Small intestine (tissue), 7 donors: ENCODE measurements around the gene ELMOD3. TPM values are rescaled to one million over a fixed set of nuclear protein-coding genes. Genes with fewer than 3 reads are reported as not detected.

Experiments
- DNase-seq, 2 donors: peaks; one replicate each; pipeline versions ENCODE4 v3.0.0 to v3.0.0-alpha.2; 2013
- FAIRE-seq: peaks from 2 replicates; lab custom pipeline; 2012; peaks lifted over from hg19 to GRCh38; lab: Jason Lieb, UNC
- H3K27ac ChIP-seq, 3 donors: one replicate each; pipeline ENCODE4 v1.5.1; 2013; ENCODE audit warnings: low read length in 2 of 3, mild to moderate bottlenecking in 2 of 3, control low read depth in 1 of 3, inconsistent platforms in 1 of 3, low read depth in 1 of 3, moderate library complexity in 1 of 3
- H3K27me3 ChIP-seq, 3 donors: one replicate each; pipeline ENCODE4 v1.6.1; 2013; ENCODE audit warnings: low read length in 3 of 3, inconsistent platforms in 1 of 3; ENCODE audit not compliant: control insufficient read depth in 3 of 3, insufficient read depth in 3 of 3
- H3K36me3 ChIP-seq, 3 donors: one replicate each; pipeline ENCODE4 v1.6.1; 2013; ENCODE audit warnings: low read length in 3 of 3, inconsistent platforms in 1 of 3, low read depth in 1 of 3, mild to moderate bottlenecking in 1 of 3, moderate library complexity in 1 of 3; ENCODE audit not compliant: control insufficient read depth in 3 of 3, insufficient read depth in 2 of 3
- H3K4me1 ChIP-seq, 3 donors: one replicate each; pipeline ENCODE4 v1.6.1; 2013; ENCODE audit warnings: low read length in 2 of 3, inconsistent platforms in 1 of 3, low read depth in 1 of 3, mild to moderate bottlenecking in 1 of 3, moderate library complexity in 1 of 3; ENCODE audit not compliant: control insufficient read depth in 3 of 3, insufficient read depth in 2 of 3
- H3K4me3 ChIP-seq, 3 donors: one replicate each; pipeline ENCODE4 v1.5.1; 2013; ENCODE audit warnings: low read length in 3 of 3, control low read depth in 1 of 3, inconsistent platforms in 1 of 3, low read depth in 1 of 3, mild to moderate bottlenecking in 1 of 3, moderate library complexity in 1 of 3
- H3K9me3 ChIP-seq, 2 donors: one replicate each; pipeline ENCODE4 v1.6.1; 2013; ENCODE audit warnings: low read depth in 1 of 2, low read length in 1 of 2; ENCODE audit not compliant: control insufficient read depth in 2 of 2, insufficient read depth in 1 of 2
- WGBS, 3 donors: extraction: QIAGEN DNeasy Blood & Tissue Kit; methylation state at CpG; one replicate each; pipeline ENCODE4 v1.1.7; 2013; 5-methylcytosine and 5-hydroxymethylcytosine counted together
- polyA plus RNA-seq, 4 donors: library from polyadenylated mRNA; stranded (reverse) in 3 of 4; unstranded in 1 of 4; fragments of 200-250 nt in 3 of 4; fragments of 120-200 nt in 1 of 4; gene quantifications; one replicate each; pipeline versions ENCODE4 v1.2.1 to v1.2.3, GENCODE V29; 2013
- donor health status: healthy with polysubstance abuse.
- donor health status: control.
- donor health status: control.
- donor health status: Bipolar disorder and iron deficiency.
- donor health status: healthy.

Gene ELMOD3
- polyA plus RNA-seq, 4 donors, result 16.1 to 36.9 (median 22.5) TPM

DNA sequence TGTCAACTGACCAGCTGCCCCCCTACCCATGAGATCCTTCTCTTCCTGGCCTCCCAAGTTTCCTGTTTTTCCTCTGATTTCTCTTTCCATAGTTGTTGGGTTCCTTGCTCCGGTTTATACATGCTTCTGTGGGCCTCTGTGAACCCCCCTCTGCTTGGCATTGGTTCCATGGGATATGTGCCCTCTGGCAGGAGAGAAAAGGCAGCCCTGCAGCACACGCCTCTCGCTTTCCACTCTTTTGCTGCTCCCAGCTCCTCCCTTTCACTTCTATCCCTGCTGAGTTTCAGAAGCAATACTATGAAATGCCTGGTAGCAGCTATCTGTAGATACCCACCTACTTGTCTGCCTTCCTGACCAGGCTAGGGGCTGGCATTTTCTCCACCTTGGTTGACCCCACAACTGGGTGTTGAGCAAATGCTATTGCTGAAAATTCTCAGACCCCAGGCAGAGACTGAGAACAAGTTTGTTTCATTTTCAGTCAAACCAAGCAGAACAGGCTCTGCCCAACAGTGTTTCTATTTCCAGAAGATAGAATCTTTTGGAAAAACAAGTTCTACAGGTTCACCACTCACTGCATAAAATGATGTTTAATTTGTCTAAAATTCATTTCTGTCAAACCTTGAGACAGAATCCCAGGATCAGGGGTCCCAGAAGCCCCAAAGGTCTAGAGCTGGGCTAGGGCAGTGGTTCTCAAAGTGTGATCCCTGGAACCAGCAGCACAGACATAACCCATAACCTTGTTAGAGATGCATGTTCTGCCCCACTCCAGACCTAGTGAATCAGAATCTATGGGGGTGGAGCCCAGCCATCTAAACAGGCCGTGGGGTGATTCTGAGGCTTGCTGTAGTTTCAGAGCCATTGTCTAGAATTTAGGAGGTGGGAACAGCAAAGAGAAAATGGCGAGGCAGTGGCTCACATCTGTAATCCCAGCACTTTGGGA lies 42.2 kb downstream of the ELMOD3 start:
- WGBS, 3 donors, result 42 to 52% (median 48%) methylated on average over 5 of the region's 5 CpGs
- H3K27ac ChIP-seq, result peak overlapping the region in 1 of 3 donors; percentile 45
- H3K9me3 ChIP-seq, result no peaks in the 10 kb centered on the region
- peaks cover 0 to 83% (median 7%) of the 10 kb centered on the region in 3 donors for H3K36me3 ChIP-seq
- no peak for FAIRE-seq
- H3K27me3 ChIP-seq, result no peaks in the 10 kb centered on the region
- H3K4me3 ChIP-seq, result no peak overlapping the region
- no peak for DNase-seq
- H3K4me1 ChIP-seq, result no peaks in the 10 kb centered on the region

DNA sequence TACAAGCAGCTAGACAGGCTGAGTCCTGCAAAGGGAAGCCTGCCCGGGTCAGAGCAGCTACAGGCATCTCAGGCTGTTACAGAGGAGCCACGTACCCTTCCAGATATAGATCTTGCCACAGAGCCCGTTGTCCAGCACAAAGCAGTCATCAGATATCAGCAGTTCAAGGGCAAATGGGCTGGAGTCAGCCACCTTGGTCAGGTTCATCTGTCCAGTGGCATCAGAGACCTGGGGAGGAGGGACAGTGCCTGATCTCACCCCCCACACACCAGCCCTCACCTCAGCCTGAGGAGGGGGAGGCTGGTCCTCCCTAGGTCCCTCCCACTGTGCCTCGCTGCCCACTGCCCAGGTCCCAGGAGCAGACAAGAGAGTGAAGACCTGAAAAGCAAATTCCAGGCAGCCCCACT lies 43.4 kb downstream of the ELMOD3 start:
- WGBS, 3 donors, result 85 to 93% (median 88%) methylated on average over 4 of the region's 4 CpGs
- Histone ChIP-seq H3K4me1 (no peaks in the 10 kb centered on the region), H3K27ac (no peak overlapping the region), H3K4me3 (no peak overlapping the region), H3K27me3 (no peaks in the 10 kb centered on the region), H3K36me3 (peaks cover 0 to 74% (median 7%) of the 10 kb centered on the region in 3 donors), H3K9me3 (no peaks in the 10 kb centered on the region)
- no peak for DNase-seq
- FAIRE-seq, result no peak

DNA sequence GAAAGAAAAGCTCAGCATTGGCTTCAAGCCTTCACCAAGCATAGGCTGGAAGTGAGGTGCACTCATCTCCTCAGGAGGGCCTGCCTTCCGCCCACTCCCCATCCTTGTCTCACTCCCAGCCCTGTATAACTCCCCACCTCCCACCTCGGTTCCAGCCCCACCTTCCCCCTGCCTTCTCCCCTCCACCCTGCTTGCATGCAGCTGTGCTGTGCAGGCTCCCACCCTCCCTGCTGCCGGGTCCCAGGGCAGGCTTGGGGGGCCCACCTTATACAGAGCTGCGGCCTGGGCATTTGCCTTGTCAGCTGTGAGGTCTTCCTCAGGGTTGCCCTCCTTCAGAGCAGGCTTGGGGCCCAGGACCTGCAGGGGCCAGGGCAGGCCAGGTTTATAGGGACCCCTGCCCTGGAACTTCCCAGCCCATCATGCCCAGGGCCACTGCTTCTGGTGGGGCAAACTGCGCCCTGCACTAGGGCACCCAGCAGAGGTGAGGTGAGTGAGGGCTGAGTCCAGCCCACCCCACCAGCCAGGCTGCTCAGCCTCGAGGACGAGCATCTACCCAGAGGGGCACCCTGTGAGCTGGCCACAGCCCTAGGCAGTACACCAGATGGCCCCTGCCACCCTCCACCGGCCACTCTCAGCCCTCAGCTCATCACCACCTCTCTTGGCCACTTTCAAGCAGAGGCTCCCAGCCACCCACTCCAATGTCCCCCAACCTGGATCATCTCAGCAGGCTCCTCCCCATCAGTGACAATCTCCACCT lies 44.0 kb downstream of the ELMOD3 start:
- Histone ChIP-seq H3K9me3 (peaks cover 0 to 5% of the 10 kb centered on the region in 2 donors), H3K36me3 (peaks cover 0 to 70% (median 7%) of the 10 kb centered on the region in 3 donors), H3K4me1 (no peaks in the 10 kb centered on the region), H3K4me3 (no peak overlapping the region), H3K27me3 (no peaks in the 10 kb centered on the region), H3K27ac (no peak overlapping the region)
- FAIRE-seq (no peak), DNase-seq (no peak)
- 92 to 97% (median 93%) methylated on average over 5 to 8 of the region's 8 CpGs for WGBS, 3 donors

DNA sequence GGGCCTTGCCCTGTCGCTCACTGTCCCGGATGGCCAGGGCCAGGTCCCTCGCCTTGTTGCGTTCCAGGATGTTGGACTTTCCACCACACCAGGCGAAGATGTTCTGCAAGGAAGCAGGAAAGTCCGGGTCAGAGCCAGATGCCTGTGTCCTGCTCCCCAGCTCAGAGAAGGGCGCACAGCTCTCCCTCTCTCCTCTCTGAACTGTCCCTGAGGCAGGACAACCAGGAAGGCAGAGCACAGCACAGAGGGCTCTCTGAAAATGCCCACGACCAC lies 44.5 kb downstream of the ELMOD3 start:
- FAIRE-seq, result no peak
- H3K36me3 ChIP-seq, result peaks cover 0 to 65% (median 7%) of the 10 kb centered on the region in 3 donors
- H3K27me3 ChIP-seq, result no peaks in the 10 kb centered on the region
- H3K4me3 ChIP-seq, result no peak overlapping the region
- H3K4me1 ChIP-seq, result no peaks in the 10 kb centered on the region
- no peak for DNase-seq
- peaks cover 0 to 5% of the 10 kb centered on the region in 2 donors for H3K9me3 ChIP-seq
- no peak overlapping the region for H3K27ac ChIP-seq
- WGBS, 3 donors, result 91 to 95% (median 95%) methylated on average over 8 of the region's 8 CpGs

DNA sequence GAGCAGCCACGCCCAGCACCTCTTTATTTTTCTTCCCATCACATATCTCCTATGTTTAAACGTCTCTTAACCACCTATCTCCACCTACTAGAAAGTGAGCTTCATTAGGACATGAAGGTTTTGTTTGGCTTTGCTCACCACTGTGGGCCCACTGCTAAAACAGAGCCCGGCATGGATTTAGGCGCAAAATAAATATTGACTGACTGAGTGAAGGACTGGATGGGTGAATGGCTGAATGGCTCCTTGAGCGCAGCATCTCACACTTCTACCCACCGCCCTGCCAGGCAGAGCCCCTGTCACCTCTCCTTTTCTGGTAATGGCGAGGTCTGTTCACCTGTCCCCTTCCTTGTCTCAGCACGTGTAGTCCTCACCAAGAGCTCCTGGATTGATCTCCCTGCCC lies 45.5 kb downstream of the ELMOD3 start:
- H3K36me3 ChIP-seq, result peaks cover 0 to 56% (median 7%) of the 10 kb centered on the region in 3 donors
- H3K27ac ChIP-seq, result no peak overlapping the region
- no peaks in the 10 kb centered on the region for H3K27me3 ChIP-seq
- no peak overlapping the region for H3K4me3 ChIP-seq
- H3K9me3 ChIP-seq, result peaks cover 0 to 5% of the 10 kb centered on the region in 2 donors
- 93 to 95% (median 93%) methylated on average over 8 of the region's 8 CpGs for WGBS, 3 donors
- no peaks in the 10 kb centered on the region for H3K4me1 ChIP-seq
- FAIRE-seq (no peak), DNase-seq (no peak)

DNA sequence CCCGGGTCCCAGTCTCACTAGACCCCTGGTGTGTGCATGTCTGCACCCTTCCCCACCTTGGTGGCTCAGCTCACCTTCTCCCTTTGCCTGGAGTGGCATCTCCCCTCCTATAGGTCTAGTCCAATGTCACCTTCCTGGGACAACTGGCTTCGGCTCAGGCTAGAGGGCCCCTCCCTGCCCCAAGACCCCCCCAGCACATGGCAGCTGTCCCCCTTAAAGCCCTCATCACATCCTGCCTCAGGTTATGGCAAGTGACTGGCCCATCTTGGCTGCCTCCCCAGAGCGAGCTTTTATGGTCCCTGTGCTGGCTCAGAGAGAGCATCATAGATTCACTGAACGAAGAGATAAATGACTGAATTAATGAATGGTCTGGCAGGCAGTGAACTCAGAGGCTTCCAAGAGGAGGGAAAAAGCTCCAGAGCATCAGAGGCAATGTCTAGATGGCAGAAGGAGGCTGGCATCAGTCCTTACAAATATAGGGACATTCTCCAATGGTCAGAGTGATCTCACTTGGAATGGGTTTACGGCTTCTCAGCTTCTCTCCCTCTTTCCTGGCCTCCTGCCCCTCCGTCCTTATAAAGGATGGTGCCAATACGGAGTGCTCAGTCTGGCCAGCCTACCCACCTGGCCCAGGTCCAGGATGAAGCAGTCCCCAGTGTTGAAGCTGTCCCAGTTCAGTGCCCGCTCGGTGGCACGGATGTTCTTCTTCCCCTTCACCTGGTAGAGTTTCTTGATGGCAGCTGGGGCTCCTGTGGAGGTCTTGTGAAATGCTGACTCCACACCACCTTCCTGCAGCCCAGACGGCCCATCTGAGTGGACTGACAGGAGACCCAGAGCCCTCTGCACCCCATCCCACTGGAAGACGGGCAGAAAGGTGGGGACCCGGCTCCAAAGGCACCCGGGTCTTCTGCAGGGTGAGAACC lies 46.2 kb downstream of the ELMOD3 start:
- Histone ChIP-seq H3K36me3 (peaks cover 0 to 49% (median 3%) of the 10 kb centered on the region in 3 donors), H3K4me3 (no peak overlapping the region), H3K27me3 (no peaks in the 10 kb centered on the region), H3K9me3 (peaks cover 0 to 5% of the 10 kb centered on the region in 2 donors), H3K27ac (no peak overlapping the region), H3K4me1 (no peaks in the 10 kb centered on the region)
- 85 to 86% (median 86%) methylated on average over 14 of the region's 14 CpGs for WGBS, 3 donors
- FAIRE-seq (no peak), DNase-seq (no peak)

DNA sequence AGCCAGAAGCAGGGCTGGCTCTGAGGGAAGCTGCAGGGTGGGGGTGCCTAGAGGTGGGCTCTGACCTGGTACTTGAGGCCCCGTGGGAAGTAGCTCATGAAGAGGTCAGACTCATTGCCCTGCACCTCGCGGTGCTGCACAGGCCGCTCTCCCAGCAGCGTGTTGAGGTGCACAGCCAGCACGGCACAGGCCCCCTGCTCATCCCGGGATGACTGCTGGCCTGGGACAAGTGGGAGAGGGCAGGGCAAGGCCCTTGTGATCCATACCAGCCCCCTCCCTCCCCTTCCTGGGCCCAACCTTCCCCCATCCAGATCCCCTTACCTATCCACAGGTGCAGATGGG lies 46.9 kb downstream of the ELMOD3 start:
- DNase-seq (no peak), FAIRE-seq (no peak)
- peaks cover 0 to 5% of the 10 kb centered on the region in 2 donors for H3K9me3 ChIP-seq
- WGBS, 3 donors, result 89 to 95% (median 90%) methylated on average over 7 of the region's 7 CpGs
- H3K27ac ChIP-seq, result no peak overlapping the region
- H3K4me1 ChIP-seq, result peaks cover 0 to 3% (median 0%) of the 10 kb centered on the region in 3 donors
- no peaks in the 10 kb centered on the region for H3K27me3 ChIP-seq
- no peak overlapping the region for H3K4me3 ChIP-seq
- peaks cover 0 to 46% (median 3%) of the 10 kb centered on the region in 3 donors for H3K36me3 ChIP-seq

DNA sequence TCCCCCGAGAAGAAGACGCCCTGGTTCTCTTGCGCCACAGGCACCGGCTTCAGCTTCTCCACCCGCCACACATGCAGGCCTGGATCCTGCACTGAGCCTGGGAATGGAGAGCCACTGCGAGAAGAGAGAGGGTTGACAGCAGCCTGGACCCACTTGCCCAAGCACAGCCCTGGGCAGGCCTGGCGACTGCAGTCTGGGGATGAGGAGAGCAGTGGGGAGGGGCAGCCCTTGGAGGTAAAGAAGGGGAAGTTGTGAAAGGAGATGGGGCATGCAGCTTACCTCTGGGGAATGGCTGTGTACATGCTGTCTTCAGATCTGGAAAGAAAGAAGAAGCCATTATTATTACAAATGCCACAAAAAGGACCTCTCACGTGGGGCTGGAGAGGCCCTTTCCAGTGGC lies 47.3 kb downstream of the ELMOD3 start:
- peaks cover 0 to 46% (median 3%) of the 10 kb centered on the region in 3 donors for H3K36me3 ChIP-seq
- FAIRE-seq, result no peak
- WGBS, 3 donors, result 91 to 95% (median 93%) methylated on average over 8 of the region's 8 CpGs
- H3K4me3 ChIP-seq, result no peak overlapping the region
- H3K4me1 ChIP-seq, result peaks cover 0 to 3% (median 0%) of the 10 kb centered on the region in 3 donors
- H3K27ac ChIP-seq, result no peak overlapping the region
- no peaks in the 10 kb centered on the region for H3K27me3 ChIP-seq
- no peak for DNase-seq
- peaks cover 0 to 5% of the 10 kb centered on the region in 2 donors for H3K9me3 ChIP-seq
